Measurements from ENCODE around the gene CCRL2.
"Not testable (repeated sequence)": the region's sequence is repeated elsewhere in the genome, so short reads cannot be mapped to it uniquely, and the experiment has no call there.

Gene CCRL2

DNA sequence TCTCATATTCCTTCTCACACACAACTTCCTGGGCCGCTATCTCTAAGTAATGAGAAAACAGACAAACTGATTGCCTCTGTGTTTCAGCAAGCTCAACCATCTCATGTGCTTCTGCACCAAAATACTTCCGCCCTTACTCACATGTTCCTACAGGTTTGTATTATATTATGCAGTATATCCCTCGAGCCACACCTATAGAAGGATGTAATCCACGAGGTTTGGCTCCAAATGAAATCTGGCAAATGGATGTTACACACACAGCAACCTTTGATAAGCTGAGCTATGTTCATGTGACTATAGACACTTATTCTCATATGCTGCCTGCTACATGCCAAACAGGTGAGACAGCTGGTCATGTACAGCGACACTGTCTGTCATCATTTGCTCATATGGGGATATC, 22.6 kb downstream of the CCRL2 start:
- DNase-seq, result no peak

- DNase-seq, result not testable (repeated sequence)
Observed at GRCh38 chr3:46430879-46431278, 23.8 kb downstream of the CCRL2 start.

- not testable (repeated sequence) for DNase-seq
Observed at GRCh38 chr3:46431905-46432304, 24.8 kb downstream of the CCRL2 start.

GRCh38 chr3:46433118-46433517, 26.1 kb downstream of the CCRL2 start:
- DNase-seq, result not testable (repeated sequence)

DNA sequence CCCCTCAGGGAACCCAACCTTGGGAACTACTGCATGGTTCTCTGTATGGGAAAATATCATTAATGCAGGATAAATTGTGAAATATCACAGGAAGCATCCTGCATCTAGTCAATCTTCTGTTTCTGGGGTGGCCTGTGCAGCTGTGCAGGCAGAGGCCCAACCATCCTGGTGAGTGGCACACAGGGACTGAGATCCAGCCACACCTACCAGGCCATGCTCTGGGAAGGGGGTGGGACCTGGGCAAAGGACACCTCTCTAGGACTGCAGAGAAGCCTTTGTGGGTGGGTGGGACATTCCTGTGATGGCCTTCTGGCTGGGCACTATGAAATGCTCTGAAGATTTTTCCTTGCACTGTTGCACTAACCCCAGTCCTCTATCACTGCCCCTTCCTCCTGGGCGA, 26.8 kb downstream of the CCRL2 start:
- no peak for DNase-seq

- DNase-seq, result no peak
Observed at GRCh38 chr3:46435081-46435726, 28.1 kb downstream of the CCRL2 start.

DNA sequence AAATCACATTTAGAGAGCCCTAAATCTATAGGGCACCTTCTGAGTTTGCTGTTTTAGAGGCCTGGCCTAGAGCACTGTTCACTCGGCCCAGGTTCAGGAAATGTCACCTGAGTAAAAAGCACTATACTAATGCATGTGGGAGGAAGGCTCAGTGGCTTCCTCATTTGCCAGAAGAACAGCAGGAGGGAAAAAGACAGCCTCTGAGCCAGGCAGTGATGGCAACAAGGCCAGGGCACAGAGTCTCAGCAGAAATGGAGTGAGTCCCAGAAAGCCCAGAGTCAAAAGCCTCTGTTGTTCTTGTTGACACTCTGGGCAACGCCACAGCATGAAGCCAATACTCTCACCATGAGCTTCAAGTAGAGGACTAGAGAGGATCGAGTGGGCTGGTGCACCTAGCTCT, 31.8 kb downstream of the CCRL2 start:
- no peak for DNase-seq

DNA sequence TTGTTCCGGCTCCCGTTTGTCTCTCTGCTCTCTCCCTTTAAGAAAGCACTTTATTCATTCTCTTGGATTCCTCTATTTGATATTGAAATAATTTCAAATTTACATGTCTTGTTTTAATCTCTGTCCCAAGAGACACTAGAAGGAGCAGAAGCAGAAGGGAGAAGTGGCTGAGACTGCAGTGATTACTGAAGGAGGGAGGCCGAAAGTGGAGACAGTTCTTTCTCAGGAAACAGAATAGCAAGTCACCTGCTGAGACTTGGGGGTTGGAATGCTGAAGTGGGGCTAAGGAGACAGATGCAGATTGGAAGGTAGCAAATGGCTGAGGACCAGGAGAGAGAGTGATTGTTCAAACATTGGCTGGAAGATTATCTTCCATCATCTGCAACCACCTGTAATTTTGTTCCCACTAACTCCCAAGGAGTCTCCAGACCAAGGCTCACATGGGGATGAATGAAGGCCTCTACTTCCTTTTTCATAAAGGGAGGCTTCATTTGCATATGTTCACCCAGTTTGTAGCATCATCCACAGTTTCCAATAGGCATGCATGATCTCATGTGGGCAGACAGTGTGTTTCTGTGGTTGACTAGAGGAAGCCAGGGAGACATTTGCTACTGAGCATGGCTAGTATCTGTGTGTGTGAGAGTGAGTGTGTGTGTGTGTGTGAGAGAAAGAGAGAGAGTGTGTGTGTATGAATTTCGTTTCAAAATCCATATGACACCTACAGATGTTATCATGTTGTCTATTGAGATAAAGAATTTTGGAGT, 33.7 kb downstream of the CCRL2 start:
- DNase-seq, result no peak

DNA sequence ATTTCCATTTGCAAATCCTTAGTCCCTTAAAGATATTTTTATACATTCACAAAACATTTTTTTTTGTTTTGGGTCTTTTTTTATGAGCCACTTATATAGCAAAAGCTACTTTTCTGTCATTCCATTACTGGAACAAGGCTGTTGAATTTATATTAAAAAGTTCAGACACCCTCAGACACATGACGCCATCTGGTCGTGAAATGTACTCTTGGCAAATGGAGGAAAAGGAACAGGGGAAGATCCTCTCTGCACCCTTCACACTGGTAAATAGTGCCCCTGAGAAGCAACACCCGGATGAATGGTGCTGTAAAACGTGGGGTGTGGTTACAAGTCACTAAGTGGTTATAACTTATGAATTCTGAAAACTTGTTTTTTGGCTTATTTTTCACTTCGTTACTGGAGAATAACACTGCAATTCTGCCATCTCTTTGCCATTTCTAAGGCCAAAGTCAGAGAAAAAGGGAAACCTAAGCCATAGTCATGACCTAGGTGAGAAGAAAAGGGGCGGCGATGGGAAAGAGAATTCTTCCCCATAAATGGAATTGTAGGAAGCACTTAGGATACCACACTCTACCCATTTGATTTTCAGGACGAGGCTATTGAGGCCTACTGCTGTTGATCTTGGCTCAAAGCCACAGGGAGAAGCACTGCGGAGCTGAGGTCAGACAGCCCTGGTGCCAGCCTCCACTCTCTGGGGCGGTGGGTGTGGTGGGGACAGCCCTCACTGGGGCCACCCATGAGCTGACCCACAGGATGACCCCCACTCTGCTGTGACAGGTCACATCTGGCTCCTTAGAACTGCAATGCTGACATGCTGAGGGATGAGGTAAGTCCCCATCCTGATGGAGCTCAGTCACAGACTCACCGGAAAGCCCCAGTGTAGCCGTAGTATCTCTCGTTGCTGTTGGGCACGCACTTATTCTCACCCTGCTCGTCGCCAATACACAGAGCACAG, 35.8 kb downstream of the CCRL2 start:
- no peak for DNase-seq

DNA sequence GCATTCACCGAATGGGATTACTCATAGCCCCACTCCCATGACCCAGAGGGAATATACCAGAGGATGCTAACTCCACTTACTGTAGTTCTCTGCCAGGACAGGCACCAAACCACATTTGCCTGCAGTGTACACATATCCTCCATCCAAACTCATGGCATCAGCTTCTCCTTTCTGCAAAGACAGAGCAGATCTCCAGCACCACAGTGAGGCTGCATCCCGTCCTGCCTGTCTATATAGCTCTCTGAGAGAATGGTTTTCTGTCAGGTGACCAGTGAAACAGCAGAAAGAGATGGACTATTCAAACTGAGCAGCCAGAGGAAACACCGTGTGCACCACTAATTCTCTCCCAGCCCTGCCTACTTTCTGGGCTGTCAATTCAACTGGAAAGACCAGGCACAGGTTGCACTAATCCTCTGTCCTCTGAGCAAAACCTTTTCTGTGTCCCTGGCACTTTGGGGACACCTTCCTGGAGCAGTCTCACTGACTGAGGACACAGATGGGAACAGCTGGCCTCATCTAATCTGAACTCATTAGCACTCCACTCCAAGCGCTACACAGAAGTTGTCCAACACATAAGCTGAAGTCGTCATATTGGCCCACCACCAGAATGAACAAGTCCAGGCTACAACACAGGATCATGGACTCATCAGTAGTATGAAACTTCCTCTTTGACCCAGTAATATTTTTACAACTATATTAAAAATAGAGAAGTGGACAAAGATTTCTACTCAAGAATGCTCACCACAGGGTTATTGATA, 40.3 kb downstream of the CCRL2 start:
- DNase-seq, result no peak

- DNase-seq, result no peak
Observed at GRCh38 chr3:46448721-46449120, 41.7 kb downstream of the CCRL2 start.

- no peak for DNase-seq
Observed at GRCh38 chr3:46449755-46450552, 42.9 kb downstream of the CCRL2 start.

DNA sequence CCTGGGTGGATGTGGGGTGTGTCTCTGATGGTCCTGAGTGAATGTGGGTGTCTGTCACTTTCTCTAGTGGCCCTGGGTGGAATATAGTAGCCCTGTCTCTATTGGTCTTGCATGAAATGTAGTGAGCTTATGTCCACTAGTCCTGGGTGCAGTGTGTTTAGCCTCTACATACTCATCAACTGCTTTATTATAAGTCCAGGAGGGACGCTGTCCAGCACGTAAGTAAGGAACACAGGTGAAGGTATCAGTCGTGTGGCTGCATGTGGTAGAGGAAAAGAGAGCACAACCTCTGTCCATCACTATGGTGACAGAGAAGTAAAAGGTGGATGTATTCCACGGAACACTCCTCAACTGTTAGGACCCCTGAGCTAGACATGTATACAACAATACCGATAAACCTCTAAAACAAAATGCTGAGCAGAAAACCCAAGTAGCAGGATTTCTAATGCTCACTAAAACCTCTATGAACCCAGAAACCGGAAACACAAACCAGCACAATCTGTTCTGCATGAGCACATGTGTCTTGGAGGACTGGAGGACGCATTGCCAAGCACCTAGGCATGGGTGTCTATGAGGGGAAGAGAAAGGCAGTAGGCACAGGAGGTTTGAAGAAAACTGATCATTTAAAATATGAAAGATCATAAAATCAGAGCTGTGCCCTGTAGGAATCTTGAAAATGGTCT, 46.6 kb downstream of the CCRL2 start:
- DNase-seq, result no peak

DNA sequence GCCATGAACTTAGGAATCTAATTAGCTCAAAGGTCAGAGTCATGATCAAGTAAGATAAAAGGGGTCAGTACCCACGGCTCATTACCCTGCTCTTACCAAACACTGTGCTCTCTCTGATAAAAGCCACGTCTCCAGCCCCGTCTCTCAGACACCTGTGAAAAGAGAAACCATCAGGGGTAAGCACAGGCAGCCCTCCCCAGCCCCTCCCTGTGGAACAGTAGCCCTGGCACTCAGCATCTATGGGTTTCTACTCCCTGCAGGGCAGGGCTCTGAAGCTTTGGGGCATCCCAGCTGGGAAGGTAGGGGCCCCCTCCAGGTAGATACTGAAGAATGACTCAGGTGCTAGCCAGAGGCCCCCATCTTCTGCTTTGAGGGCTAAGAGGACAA, 47.1 kb downstream of the CCRL2 start:
- DNase-seq, result no peak

- no peak for DNase-seq
Observed at GRCh38 chr3:46454606-46455005, 47.5 kb downstream of the CCRL2 start.

DNA sequence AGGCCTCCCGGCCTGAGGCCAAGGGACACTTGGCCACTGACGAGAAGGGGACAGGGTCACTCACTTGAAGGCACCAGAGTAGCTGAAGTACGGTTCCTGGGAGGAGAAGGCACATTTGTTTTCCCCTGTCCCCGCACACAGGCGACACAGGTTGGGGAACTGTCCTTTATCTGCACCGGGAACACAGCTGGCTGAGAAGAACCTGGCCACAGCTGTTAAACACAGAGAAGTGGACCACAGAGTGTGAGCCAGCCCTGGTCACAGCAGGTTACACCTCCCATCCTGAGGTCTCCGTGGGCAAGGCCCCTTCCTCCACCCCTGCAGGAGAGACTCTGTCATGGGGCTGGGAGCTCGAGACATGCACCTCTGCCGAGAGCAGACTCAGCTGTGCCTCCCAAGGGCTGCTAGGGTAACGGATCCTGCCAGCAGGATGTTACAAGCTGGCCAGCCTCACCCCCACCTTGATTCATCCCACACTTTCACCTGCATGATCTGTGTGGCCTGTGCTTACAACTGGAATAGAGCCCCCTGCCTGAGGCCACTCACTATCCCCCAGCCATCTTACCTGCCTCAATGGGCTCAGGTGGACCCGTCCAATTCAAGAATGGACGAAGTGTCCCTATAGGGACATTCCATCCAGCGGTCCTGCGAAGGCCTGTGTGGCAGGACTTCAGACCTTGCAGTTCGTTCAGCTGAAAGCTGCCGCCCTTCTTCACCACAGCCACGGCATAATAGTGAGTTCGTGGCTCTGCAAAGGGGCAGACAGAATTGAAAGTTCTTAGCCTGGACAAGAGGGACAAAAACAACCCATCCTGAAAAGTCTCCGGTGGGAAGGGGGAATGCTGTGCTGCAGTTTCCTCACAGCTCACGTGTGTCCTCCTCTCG, 48.4 kb downstream of the CCRL2 start:
- no peak for DNase-seq

DNA sequence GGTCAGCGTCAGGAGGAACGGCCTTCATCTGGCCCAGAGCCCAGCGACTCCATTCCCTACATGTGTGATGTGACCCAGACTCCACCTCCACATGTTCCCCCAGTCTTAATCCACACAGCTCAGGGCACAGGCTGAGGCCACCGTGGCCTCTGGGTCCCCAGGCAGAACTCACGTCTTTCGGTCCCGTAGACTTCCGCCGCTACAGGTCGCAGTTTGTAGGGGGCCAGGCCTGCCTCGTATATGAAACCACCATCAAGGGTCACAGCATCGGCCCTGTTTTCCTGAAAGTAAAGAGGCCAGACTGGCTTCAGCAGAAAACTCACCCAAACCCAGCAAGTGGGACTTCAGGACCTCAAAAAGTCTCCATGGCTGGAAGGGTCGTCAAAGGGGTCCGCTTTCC, 49.1 kb downstream of the CCRL2 start:
- no peak for DNase-seq

All from NCI-H1105 treated with DMSO at 0.1 percent for 48 hours (cell line).